Embryonic facial prominence (tissue), 1 donor: Measurements from ENCODE around the gene SLC39A11.
"Not testable (repeated sequence)": the region's sequence is repeated elsewhere in the genome, so short reads cannot be mapped to it uniquely, and the experiment has no call there.

ENCODE experiments used
- DNase-seq: peaks from one replicate; pipeline ENCODE4 v3.0.0-alpha.2; 2016; ENCODE audit errors: extremely low spot score

SLC39A11 gene

DNA sequence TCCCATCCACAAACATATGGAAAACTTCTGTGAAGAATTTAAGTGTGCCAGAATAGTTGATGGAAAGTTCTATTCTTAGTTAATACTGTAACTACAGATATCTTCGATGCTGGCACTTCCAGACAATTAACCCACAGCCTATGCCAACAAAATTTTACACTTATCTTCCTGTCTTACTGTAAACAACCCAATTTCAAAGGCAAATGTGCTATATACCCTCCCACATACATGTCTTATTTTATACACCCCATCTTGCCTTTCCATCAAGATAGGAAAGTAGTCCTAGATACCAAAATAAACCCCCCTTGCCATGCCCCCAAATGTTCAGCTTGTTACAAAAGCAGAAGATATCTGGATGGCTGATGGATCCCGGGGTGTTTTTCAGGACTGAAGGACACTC is 306.3 kb downstream of the SLC39A11 start:
- no peak for DNase-seq

DNA sequence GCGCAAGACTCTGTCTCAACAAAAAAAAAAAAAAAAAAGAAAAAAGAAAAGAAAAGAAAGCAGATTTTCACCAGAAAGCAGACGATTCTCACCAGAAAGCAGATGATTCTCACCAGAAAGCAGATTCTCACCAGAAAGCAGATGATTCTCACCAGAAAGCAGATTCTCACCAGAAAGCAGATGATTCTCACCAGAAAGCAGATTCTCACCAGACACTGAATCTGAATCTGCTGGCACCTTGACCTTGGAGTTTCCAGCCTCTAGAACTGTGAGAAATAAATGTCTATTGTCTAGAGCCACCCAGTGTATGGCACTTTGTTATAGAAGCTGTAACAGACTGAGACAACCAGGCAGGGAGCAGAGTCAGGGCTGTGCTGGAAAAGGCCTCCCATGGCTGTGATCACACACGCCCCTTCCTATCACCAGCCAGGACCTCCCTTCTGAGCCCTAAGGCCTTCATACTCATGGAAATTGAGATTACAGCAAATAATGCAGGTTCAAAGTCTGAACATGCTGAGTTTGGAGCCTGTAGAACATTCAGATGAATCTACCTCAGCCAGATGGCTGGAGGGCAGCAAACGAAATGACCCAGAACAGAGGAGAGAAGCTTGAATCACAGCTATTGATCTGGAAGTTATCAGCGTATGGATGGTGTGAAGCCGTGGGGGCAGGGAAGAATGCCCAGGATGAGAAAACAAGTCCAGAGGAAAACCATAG is 309.3 kb downstream of the SLC39A11 start:
- DNase-seq = no peak

DNA sequence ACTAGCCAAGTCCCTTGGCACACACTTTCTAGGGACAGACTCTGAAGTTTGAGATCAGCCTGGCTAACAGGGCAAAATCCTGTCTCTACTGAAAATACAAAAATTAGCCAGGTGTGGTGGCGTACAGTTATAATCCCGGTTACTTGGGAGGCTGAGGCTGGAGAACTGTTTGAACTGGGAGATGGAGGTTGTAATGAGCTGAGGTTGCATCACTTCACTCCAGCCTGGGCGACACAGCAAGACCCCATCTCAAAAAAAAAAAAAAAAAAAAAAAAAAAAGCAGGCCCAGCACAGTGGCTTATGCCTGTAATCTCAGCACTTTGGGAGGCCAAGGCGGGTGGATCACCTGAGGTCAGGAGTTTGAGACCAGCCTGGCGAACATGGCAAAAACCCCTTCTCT is 310.1 kb downstream of the SLC39A11 start:
- not testable (repeated sequence) for DNase-seq

GRCh38 chr17:72778169-72779151 is 314.0 kb downstream of the SLC39A11 start:
- DNase-seq = no peak

GRCh38 chr17:72775919-72776318 is 316.6 kb downstream of the SLC39A11 start:
- DNase-seq = no peak

GRCh38 chr17:72775237-72775636 is 317.3 kb downstream of the SLC39A11 start:
- DNase-seq = no peak

DNA sequence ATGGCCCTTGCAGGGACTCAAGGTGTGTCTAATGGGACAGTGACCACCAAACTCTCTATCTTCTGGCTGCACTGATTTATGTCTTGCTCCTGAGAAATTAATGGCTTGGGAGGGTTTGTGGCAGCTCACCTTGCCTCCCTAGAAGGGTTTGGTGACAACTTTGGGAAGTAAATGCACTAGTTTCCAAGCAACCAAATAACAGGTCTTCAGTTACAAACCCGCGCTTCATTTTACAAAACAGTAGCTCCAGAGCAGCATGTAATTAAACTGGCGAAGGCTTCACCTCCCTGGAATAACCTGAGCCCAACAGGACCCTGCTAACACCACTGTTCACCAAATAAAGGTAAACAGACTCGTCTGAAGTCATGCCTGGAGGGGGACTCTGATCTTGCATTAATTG is 318.3 kb downstream of the SLC39A11 start:
- DNase-seq = no peak

DNA sequence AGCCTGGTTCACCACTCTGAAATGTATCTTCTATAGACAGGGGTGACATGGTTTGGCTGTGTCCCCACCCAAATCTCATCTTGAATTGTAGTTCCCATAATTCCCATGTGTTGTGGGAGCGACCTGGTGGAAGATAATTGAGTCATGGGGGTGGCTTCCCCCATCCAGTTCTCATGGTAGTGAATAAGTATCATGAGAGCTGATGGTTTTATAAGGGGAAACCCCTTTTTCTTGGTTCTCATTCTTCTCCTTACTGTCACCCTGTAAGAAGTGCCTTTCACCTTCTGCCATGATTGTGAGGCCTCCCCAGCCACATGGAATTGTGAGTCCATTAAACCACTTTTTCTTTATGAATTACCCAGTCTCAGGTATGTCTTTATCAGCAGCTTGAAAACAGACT is 319.3 kb downstream of the SLC39A11 start:
- DNase-seq = not testable (repeated sequence)

GRCh38 chr17:72772331-72772821 is 320.1 kb downstream of the SLC39A11 start:
- DNase-seq = no peak

DNA sequence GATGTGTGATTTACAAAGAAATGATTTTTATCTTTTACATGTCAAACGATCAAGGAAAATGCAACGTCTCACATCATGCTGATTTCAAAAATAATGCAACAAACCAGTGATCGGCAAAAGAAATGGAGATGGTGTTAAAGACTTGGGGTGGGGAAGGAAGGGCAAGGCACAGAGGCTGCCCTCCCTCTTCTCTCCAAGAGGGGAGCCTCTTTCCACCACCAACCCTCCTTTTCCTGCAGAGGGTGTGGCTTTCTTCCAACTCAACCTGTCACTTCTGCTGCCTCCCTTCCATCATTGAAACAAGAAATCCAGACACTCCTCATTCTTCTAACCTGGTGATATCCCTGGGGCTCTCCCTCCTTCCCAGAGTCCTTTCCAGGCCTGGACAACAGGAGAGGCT is 320.8 kb downstream of the SLC39A11 start:
- no peak for DNase-seq

DNA sequence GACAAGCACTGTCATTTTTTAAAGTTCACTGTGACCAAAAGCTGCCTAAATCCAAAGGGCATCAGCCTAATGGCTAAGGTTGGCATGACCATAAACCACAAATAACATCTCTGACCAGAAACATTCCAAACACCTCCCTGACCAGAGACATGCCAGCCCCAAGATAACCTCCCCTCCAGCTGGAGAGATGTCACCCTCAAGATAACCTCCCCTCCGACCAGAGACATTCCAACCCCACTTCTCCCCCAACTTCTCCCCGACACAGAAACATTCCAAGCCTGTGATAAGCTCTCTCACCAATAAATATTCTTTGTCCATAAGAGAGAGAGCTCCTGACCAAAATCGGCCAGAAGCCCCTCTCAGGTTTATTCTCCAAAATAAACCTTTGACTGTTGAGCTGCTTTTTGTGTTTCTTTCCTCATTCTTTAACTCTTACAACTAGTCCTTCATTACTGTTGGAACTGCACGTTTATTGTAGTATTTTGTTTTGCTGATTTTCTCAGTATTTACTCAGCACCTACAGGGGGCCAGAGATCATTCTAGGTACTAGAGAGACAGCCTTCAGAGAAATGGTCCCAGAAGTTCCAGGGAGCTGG is 325.6 kb downstream of the SLC39A11 start:
- no peak for DNase-seq

GRCh38 chr17:72765368-72766153 is 326.9 kb downstream of the SLC39A11 start:
- no peak for DNase-seq

- DNase-seq = no peak
These were observed 327.9 kb downstream of the SLC39A11 start for GRCh38 chr17:72764632-72765041.

- DNase-seq = no peak
These were observed 328.5 kb downstream of the SLC39A11 start for GRCh38 chr17:72763981-72764380.

DNA sequence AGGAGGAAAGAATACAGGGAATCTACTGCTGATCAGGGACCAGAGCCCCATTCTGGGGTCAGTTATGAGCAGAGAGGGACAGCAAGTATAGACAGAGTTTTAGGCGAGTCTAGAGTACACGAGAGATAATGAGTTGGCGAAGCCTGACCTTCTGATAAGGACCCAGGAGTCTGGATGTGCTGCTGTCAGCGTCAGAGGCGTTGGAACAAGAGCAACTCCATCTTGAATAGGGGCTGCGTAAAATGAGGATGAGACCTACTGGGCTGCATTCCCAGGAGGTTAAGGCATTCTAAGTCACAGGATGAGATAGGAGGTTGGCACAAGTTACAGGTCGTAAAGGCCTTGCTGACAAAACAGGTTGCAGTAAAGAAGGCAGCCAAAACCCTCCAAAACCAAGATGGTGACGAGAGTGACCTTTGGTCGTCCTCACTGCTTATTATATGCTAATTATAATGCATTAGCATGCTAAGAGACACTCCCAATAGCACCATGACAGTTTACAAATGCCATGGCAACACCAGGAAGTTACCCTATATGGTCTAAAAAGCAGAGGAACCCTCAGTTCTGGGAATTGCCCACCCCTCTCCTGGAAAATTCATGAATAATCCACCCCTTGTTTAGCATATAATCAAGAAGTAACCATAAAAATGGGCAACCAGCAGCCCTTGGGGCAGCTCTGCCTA is 330.5 kb downstream of the SLC39A11 start:
- not testable (repeated sequence) for DNase-seq

DNA sequence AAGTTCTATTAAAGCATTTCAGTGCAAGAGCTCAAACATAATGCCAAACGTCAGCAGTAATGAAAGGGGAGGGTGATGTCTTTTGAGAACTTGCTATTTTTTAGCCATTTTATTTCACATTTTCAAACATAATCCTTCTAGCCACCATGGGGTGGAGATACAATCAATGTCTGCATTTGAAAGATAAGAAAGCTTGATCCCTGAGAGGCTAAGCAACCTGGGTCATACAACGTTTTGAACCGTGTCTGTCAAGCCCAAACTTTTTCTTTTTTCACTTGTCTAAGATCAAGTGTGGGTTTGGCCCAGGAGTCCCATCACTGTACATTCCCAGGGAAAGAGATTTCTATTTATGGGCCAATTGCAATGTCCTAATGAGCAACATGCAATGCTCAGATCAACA is 331.1 kb downstream of the SLC39A11 start:
- no peak for DNase-seq

DNA sequence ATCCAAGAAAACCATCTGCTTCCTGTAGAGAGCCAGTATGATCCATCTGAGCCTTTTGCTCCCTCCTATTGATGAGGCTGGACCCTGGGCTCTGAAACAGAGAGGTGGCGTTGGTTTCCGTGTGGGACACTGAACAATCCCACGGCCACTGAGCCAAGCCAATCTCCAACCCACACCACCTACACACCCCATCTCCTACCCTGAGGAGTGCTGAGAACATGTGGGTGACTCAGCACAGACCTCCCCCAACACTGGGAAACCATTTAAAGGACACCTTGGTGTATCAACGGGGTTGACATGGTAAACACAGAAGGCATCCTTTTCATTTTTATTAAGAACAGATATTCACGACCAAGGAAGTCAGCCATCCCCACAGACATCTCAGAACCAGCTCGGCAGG is 332.1 kb downstream of the SLC39A11 start:
- no peak for DNase-seq

GRCh38 chr17:72759301-72759700 is 333.2 kb downstream of the SLC39A11 start:
- DNase-seq = no peak

- DNase-seq = no peak
These were observed 336.2 kb downstream of the SLC39A11 start for GRCh38 chr17:72756256-72756655.

DNA sequence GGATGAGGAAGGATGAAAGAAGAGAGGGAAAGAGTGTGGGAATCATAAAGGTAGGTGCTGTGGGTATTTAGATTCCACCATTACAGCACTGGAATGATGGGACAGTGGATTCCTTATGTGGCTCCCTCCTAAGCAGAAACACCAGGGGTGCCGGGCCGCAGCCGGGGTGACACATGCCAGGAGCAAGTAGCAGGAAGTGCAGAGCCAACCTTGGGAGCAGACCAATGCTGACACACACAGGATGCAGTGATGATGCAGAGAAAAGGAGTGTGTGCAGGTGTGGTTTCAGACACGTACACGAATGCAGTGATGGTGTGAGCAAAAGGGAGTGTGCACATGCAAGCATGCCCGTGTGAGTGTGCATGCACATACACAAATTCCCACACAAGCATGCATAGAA is 338.0 kb downstream of the SLC39A11 start:
- DNase-seq = no peak

- DNase-seq = no peak
These were observed 340.7 kb downstream of the SLC39A11 start for GRCh38 chr17:72751746-72752145.
